HCT116 (cell line): ENCODE measurements around the gene USP46. TPM values are rescaled to one million over a fixed set of nuclear protein-coding genes. Genes with fewer than 3 reads are reported as not detected.

Source experiments
- ATAC-seq: fragments of 200-7000 bp; cut with Tn5 transposase; 2 replicates; pipeline ENCODE4 v1.9.1; 2020; ENCODE audit warnings: mild to moderate bottlenecking, moderate library complexity
- BruUV-seq: library from RNA; stranded (reverse); fragments of 400-500 nt; replicated peaks from 2 replicates; lab custom pipeline; 2021; lab: Mats Ljungman, UMichigan
- CTCF ChIA-PET: fragments of 300-600 bp; sonication (Branson Sonifier 250); formaldehyde crosslinking; loops from one replicate; lab custom pipeline; 2021; ENCODE audit warnings: antibody characterized with exemption; lab: Charles Lee
- POLR2A ChIA-PET: fragments of 300-600, 350-600 bp; sonication (Branson Sonifier 250); formaldehyde crosslinking; loops from one replicate; lab custom pipeline; 2021; ENCODE audit warnings: antibody characterized with exemption; lab: Charles Lee
- RAD21 ChIA-PET, 2 experiments: fragments of 300-600 bp; sonication (Branson Sonifier 250); formaldehyde crosslinking; loops; one replicate each; lab custom pipeline; 2023; ENCODE audit warnings: low total read pairs in 2 of 2; ENCODE audit not compliant: uncharacterized antibody in 2 of 2, unreplicated experiment in 2 of 2, low non-redundant PET in 1 of 2; lab: Charles Lee
- DNase-seq: peaks from one replicate; pipeline ENCODE4 v3.0.0-alpha.2; 2010; ENCODE audit warnings: low read depth, low spot score
- H2AFZ ChIP-seq: fragments of 200-600 bp; shearing (Covaris generic), sonication (generic); 2 replicates; pipeline ENCODE4 v1.6.1; 2017; ENCODE audit warnings: low read depth, mixed run types, mixed read lengths, antibody characterized with exemption, low read length; ENCODE audit not compliant: poor library complexity, severe bottlenecking
- H3K27ac ChIP-seq: 2 replicates; pipeline ENCODE4 v1.5.1; 2012; ENCODE audit warnings: low read depth, low read length
- H3K27me3 ChIP-seq: fragments of 200-600 bp; sonication (generic); 2 replicates; pipeline ENCODE4 v1.6.1; 2016; ENCODE audit warnings: mixed run types, low read length, mixed read lengths; ENCODE audit not compliant: insufficient read depth
- H3K36me3 ChIP-seq, 2 experiments: fragments of 200-500 bp in 1 of 2; fragments of 200-600 bp in 1 of 2; sonication (Bioruptor generic) in 1 of 2; sonication (generic) in 1 of 2; 2 replicates each; pipeline versions ENCODE4 v1.5.1 to v1.6.1; 2014 to 2016; ENCODE audit warnings: low read length in 2 of 2, inconsistent platforms in 1 of 2, mixed read lengths in 1 of 2, mixed run types in 1 of 2; ENCODE audit not compliant: insufficient read depth in 2 of 2, control insufficient read depth in 1 of 2
- H3K4me1 ChIP-seq, 2 experiments: fragments of 200-600 bp in 1 of 2; sonication (generic) in 1 of 2; 2 replicates each; pipeline versions ENCODE4 v1.5.1 to v1.6.1; 2012 to 2017; ENCODE audit warnings: low read length in 2 of 2, inconsistent platforms in 1 of 2, mild to moderate bottlenecking in 1 of 2, mixed read lengths in 1 of 2, mixed run types in 1 of 2, moderate library complexity in 1 of 2; ENCODE audit not compliant: insufficient read depth in 2 of 2, control insufficient read depth in 1 of 2
- H3K4me2 ChIP-seq: fragments of 200-600 bp; sonication (generic); 2 replicates; pipeline ENCODE4 v1.6.1; 2017; ENCODE audit warnings: mixed run types, low read length, mixed read lengths
- H3K4me3 ChIP-seq, 2 experiments: fragments of 200-600 bp in 1 of 2; sonication (generic) in 1 of 2; replicated peaks in 1 of 2; 2 replicates each; pipeline ENCODE4 v1.5.1; 2011 to 2016; ENCODE audit warnings: low read length in 2 of 2, control low read depth in 1 of 2, low read depth in 1 of 2, mild to moderate bottlenecking in 1 of 2, mixed read lengths in 1 of 2, mixed run types in 1 of 2
- H3K79me2 ChIP-seq: fragments of 200-600 bp; sonication (generic); 2 replicates; pipeline ENCODE4 v1.6.1; 2017; ENCODE audit warnings: mild to moderate bottlenecking, mixed run types, low read length, moderate library complexity, mixed read lengths; ENCODE audit not compliant: insufficient read depth
- H3K9ac ChIP-seq: fragments of 200-600 bp; sonication (generic); 2 replicates; pipeline ENCODE4 v1.6.1; 2016; ENCODE audit warnings: low read length, mixed read lengths
- H3K9me2 ChIP-seq: fragments of 200-600 bp; sonication (generic), shearing (Covaris generic); 2 replicates; pipeline ENCODE4 v1.6.1; 2017; ENCODE audit warnings: mixed run types, mild to moderate bottlenecking, moderate library complexity; ENCODE audit not compliant: insufficient read depth
- H3K9me3 ChIP-seq, 2 experiments: fragments of 200-500 bp in 1 of 2; fragments of 200-600 bp in 1 of 2; sonication (Bioruptor generic) in 1 of 2; sonication (generic) in 1 of 2; 2 replicates each; pipeline ENCODE4 v1.6.1; 2014 to 2017; ENCODE audit warnings: low read length in 2 of 2, mixed read lengths in 2 of 2, inconsistent platforms in 1 of 2, low read depth in 1 of 2, mild to moderate bottlenecking in 1 of 2, mixed run types in 1 of 2, moderate library complexity in 1 of 2; ENCODE audit not compliant: control insufficient read depth in 1 of 2, insufficient read depth in 1 of 2
- H4K20me1 ChIP-seq: fragments of 200-600 bp; sonication (generic), shearing (Covaris generic); 2 replicates; pipeline ENCODE4 v1.6.1; 2017; ENCODE audit warnings: mixed run types, mild to moderate bottlenecking, moderate library complexity; ENCODE audit not compliant: insufficient read depth
- ATF3 ChIP-seq: IDR thresholded peaks from 2 replicates; pipeline ENCODE4 v1.6.1; 2012
- CEBPB ChIP-seq: IDR thresholded peaks from 2 replicates; pipeline ENCODE4 v1.6.1; 2012; ENCODE audit warnings: low read depth
- EGR1 ChIP-seq: IDR thresholded peaks from 2 replicates; pipeline ENCODE4 v1.6.1; 2012; ENCODE audit warnings: low read depth
- FOSL1 ChIP-seq: IDR thresholded peaks from 2 replicates; pipeline ENCODE4 v1.6.1; 2012; ENCODE audit warnings: low read depth
- JUND ChIP-seq: IDR thresholded peaks from 2 replicates; pipeline ENCODE4 v1.6.1; 2012
- POLR2A ChIP-seq: IDR thresholded peaks from 2 replicates; pipeline ENCODE4 v1.7.0; 2011; ENCODE audit warnings: borderline replicate concordance; ENCODE audit not compliant: insufficient read depth, insufficient read length; ENCODE audit errors: extremely low read depth
- POLR2AphosphoS5 ChIP-seq: IDR thresholded peaks from 2 replicates; pipeline ENCODE4 v1.6.1; 2011; ENCODE audit warnings: mild to moderate bottlenecking, low read depth, low read length, moderate library complexity
- RAD21 ChIP-seq: IDR thresholded peaks from 2 replicates; pipeline ENCODE4 v1.6.1; 2012; ENCODE audit warnings: low read depth, mild to moderate bottlenecking
- SIN3A ChIP-seq: IDR thresholded peaks from 2 replicates; pipeline ENCODE4 v1.6.1; 2012; ENCODE audit warnings: low read depth
- SP1 ChIP-seq: IDR thresholded peaks from 2 replicates; pipeline ENCODE4 v1.6.1; 2012; ENCODE audit warnings: low read depth
- SRF ChIP-seq: IDR thresholded peaks from 2 replicates; pipeline ENCODE4 v1.6.1; 2012; ENCODE audit warnings: low read depth
- TCF7L2 ChIP-seq: IDR thresholded peaks from 2 replicates; pipeline ENCODE4 v1.7.0; 2011; ENCODE audit warnings: borderline replicate concordance, inconsistent platforms; ENCODE audit not compliant: insufficient read depth, insufficient read length; ENCODE audit errors: extremely low read depth
- YY1 ChIP-seq: IDR thresholded peaks from 2 replicates; pipeline ENCODE4 v1.6.1; 2011; ENCODE audit warnings: low read length, low read depth, moderate library complexity, mild to moderate bottlenecking; ENCODE audit not compliant: insufficient replicate concordance; ENCODE audit errors: extremely low read depth
- ZFX ChIP-seq: fragments of 450-650 bp; IDR thresholded peaks from 2 replicates; pipeline ENCODE4 v1.6.1; 2017
- ZNF274 ChIP-seq: fragments of 200-500 bp; sonication (Bioruptor generic); IDR thresholded peaks from 2 replicates; pipeline ENCODE4 v1.6.1; 2014; ENCODE audit warnings: mild to moderate bottlenecking, low read depth, low read length, inconsistent platforms
- intact Hi-C: fragments of 100-400 bp; cut with micrococcal nuclease; formaldehyde crosslinking; loops from 2 replicates; pipeline ENCODE4 v1.10.0; 2022
- total RNA-seq: library from RNA; stranded (reverse); gene quantifications from one replicate; pipeline ENCODE4 v1.2.1, GENCODE V29; 2021; ENCODE audit not compliant: unreplicated experiment
- TF ChIP-seq, protein P1 (sequence below): IDR thresholded peaks from 2 replicates; pipeline ENCODE4 v1.6.1; 2012

Gene USP46
- total RNA-seq, 1 experiment from 2014 or later = 36.6 TPM

DNA sequence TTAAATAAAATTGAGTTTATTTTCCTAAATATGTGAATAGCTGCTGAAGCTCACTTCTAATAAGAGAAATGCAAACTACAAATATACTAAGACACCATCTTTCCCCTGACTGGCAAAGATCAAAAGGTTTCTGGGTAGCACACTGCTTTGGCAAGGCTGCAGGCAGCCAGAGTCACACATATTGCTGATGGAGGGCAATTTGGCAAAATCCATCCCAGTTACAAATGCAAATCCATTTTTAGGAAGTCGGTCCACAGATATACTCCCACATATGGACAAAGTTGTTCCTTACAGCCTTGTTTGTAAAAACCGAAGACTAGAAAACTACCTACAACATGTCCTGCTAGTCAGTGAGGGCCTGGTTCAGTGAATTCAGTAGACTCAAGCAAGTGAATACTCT is 12.4 kb downstream of the USP46 start:
- Histone ChIP-seq H3K9me3 (no peaks in the 10 kb centered on the region), H3K4me2 (no peak overlapping the region), H3K4me1 (peaks cover 28 to 53% of the 10 kb centered on the region in 2 experiments), H3K36me3 (no peaks in the 10 kb centered on the region), H3K9ac (no peak overlapping the region), H3K9me2 (no peaks in the 10 kb centered on the region), H4K20me1 (peaks cover 1% of the 10 kb centered on the region; the same call in 1 of the 2 replicates), H3K27me3 (no peaks in the 10 kb centered on the region), H3K4me3 (no peak overlapping the region), H2AFZ (no peak overlapping the region), H3K27ac (no peak overlapping the region), H3K79me2 (peaks cover 51% of the 10 kb centered on the region)
- POLR2A ChIA-PET = no interaction called here
- intact Hi-C loops = no loop called here
- DNase-seq = no peak
- CTCF ChIA-PET = no interaction called here
- BruUV-seq = no TSS peak
- no peak for TF ChIP-seq JUND
- no peak for TF ChIP-seq EGR1
- TF ChIP-seq ZFX = no peak
- no peak for TF ChIP-seq TCF7L2
- no peak for TF ChIP-seq CEBPB
- TF ChIP-seq, protein P1, sequence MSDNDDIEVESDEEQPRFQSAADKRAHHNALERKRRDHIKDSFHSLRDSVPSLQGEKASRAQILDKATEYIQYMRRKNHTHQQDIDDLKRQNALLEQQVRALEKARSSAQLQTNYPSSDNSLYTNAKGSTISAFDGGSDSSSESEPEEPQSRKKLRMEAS = no peak
- no peak for TF ChIP-seq SIN3A
- no peak for TF ChIP-seq FOSL1
- no peak for TF ChIP-seq RAD21
- TF ChIP-seq ATF3 = no peak
- TF ChIP-seq YY1 = no peak
- TF ChIP-seq POLR2AphosphoS5 = no peak
- no peak for TF ChIP-seq SP1
- no peak for TF ChIP-seq POLR2A
- TF ChIP-seq ZNF274 = no peak
- no peak for TF ChIP-seq SRF
- ATAC-seq = no peak
- RAD21 ChIA-PET = no interaction called here
